Measurements from ENCODE around the gene PPP1CB. TPM values are rescaled to one million over a fixed set of nuclear protein-coding genes. Genes with fewer than 3 reads are reported as not detected.
A peak's percentile ranks its signal among the peaks of the same experiment; 100 is the strongest.
"Not testable (repeated sequence)": the region's sequence is repeated elsewhere in the genome, so short reads cannot be mapped to it uniquely, and the experiment has no call there.

PPP1CB gene
- total and polyA plus RNA-seq, 8 donors: 72.5 to 458 (median 204) TPM

DNA sequence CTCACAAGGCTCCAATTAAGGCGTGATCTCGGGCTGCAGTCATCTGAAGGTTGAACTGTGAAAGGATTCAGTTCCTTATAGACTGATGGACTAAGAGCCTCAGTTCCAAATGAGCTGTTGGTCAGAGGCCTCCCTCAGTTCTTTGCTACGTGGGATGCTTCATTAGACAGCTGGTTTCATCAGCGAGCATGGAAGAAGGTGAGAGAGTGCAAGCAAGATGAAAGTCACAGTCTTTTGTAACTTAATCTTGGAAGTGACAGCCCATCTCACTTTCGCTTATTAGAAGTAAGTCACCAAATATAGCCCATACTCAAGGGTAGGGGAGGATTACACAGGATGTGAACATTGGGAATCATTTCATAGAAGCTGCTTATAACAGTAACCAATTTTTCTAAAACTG is 26.8 kb downstream of the PPP1CB start:
- peaks cover 7 to 61% (median 34%) of the 10 kb centered on the region in 4 donors for H3K4me1 ChIP-seq
- peaks cover 24 to 69% (median 66%) of the 10 kb centered on the region in 4 donors for H3K36me3 ChIP-seq
- WGBS, 5 donors: 94 to 95% (median 95%) methylated on average over 4 to 5 of the region's 5 CpGs
- TF ChIP-seq POLR2AphosphoS5 (IDR thresholded peaks at IDR 0.05) (no peak), POLR2A (IDR thresholded peaks at IDR 0.05) (no peak)
- TF ChIP-seq, protein P1, sequence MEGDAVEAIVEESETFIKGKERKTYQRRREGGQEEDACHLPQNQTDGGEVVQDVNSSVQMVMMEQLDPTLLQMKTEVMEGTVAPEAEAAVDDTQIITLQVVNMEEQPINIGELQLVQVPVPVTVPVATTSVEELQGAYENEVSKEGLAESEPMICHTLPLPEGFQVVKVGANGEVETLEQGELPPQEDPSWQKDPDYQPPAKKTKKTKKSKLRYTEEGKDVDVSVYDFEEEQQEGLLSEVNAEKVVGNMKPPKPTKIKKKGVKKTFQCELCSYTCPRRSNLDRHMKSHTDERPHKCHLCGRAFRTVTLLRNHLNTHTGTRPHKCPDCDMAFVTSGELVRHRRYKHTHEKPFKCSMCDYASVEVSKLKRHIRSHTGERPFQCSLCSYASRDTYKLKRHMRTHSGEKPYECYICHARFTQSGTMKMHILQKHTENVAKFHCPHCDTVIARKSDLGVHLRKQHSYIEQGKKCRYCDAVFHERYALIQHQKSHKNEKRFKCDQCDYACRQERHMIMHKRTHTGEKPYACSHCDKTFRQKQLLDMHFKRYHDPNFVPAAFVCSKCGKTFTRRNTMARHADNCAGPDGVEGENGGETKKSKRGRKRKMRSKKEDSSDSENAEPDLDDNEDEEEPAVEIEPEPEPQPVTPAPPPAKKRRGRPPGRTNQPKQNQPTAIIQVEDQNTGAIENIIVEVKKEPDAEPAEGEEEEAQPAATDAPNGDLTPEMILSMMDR (IDR thresholded peaks at IDR 0.05): no peak
- intact Hi-C loops (cut with DNase I; ENCODE audit: low total_unique reads): no loop called here
- H3K9me3 ChIP-seq: no peaks in the 10 kb centered on the region
- no peak overlapping the region for H3K4me3 ChIP-seq
- H3K27me3 ChIP-seq: no peaks in the 10 kb centered on the region
- H3K27ac ChIP-seq: no peak overlapping the region
- DNase-seq: no peak

DNA sequence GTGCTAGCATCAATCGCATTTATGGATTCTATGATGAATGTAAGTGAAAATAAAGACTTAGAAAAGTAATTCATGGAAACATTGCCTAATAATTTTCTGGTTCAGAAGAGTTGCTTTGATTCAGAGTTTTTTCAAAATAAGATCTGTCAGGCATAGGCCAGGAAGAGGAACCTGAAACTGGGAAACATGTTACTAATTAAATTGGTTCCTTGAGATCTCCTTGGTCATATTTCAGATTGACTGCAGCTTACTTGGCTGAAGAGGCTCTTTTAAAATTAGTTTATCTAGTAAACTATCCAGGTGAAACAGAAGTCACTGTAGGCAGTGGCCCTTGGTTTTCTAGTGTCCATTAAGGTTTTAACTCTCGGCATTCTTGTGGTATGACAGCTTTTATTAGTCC is 27.4 kb downstream of the PPP1CB start:
- H3K4me1 ChIP-seq: peaks cover 7 to 55% (median 30%) of the 10 kb centered on the region in 4 donors
- H3K36me3 ChIP-seq: peaks cover 30 to 75% (median 72%) of the 10 kb centered on the region in 4 donors
- no peak for DNase-seq
- WGBS, 5 donors: 92 to 96% (median 95%) methylated on average over 2 of the region's 2 CpGs
- intact Hi-C loops (cut with DNase I; ENCODE audit: low total_unique reads): no loop called here
- no peak overlapping the region for H3K27ac ChIP-seq
- H3K27me3 ChIP-seq: no peaks in the 10 kb centered on the region
- TF ChIP-seq POLR2A (IDR thresholded peaks at IDR 0.05): no peak
- TF ChIP-seq, protein P1 (IDR thresholded peaks at IDR 0.05): no peak
- no peak for TF ChIP-seq EP300 (IDR thresholded peaks at IDR 0.05)
- no peak for TF ChIP-seq POLR2AphosphoS5 (IDR thresholded peaks at IDR 0.05)
- no peaks in the 10 kb centered on the region for H3K9me3 ChIP-seq
- no peak overlapping the region for H3K4me3 ChIP-seq

DNA sequence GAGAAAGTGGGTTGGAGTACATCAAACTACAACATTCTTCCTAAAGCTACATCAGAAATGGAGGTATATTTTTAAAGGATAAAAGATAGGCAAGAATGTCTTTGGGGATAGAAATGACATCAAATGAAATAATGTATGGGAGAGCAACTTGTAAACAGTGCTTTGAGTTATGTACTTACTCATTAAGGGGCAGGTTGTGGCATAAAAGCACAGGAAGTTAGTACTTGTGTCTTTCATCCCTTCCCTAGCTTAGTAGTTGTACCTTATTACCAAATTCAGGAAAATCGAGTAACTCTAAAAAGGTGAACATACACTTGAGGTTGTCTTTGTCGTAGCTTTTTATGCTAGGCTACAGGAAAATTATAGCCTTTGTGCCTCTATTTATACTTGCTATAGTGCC is 28.9 kb downstream of the PPP1CB start:
- DNase-seq: no peak
- H3K27me3 ChIP-seq: no peaks in the 10 kb centered on the region
- H3K36me3 ChIP-seq: peaks cover 39 to 90% (median 87%) of the 10 kb centered on the region in 4 donors
- peak overlapping the region in 1 of 5 donors; percentile 20 for H3K27ac ChIP-seq
- WGBS, 5 donors: 34 to 66% (median 47%) methylated on average over 2 of the region's 2 CpGs
- peaks cover 3 to 40% (median 20%) of the 10 kb centered on the region in 4 donors for H3K4me1 ChIP-seq
- intact Hi-C loops (cut with DNase I; ENCODE audit: low total_unique reads): no loop called here
- TF ChIP-seq POLR2AphosphoS5 (IDR thresholded peaks at IDR 0.05) (no peak), POLR2A (IDR thresholded peaks at IDR 0.05) (no peak), EP300 (IDR thresholded peaks at IDR 0.05) (no peak)
- TF ChIP-seq, protein P1 (IDR thresholded peaks at IDR 0.05): no peak
- H3K4me3 ChIP-seq: no peak overlapping the region
- H3K9me3 ChIP-seq: no peaks in the 10 kb centered on the region

DNA sequence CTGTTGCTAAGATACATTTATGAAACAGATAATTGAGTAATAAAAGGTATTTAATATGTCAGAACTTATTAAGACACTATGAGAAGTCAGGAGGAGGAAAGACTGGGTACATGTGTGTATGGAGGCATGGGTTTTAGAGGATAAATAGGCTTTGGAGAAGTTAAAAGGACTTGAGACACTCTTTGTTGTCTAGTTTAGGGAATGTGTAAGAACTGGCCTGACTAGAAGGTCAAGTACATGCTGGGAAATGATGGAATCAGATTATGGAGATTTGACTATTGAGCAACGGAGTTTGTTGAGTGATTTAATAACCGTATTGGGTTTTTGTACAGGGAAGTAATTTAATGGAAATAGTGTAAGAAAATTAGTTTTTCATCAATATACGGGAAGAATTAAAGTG is 30.8 kb downstream of the PPP1CB start:
- Histone ChIP-seq H3K36me3 (peaks cover 56 to 100% (median 99%) of the 10 kb centered on the region in 4 donors), H3K27ac (no peak overlapping the region), H3K4me1 (peaks cover 0 to 21% (median 11%) of the 10 kb centered on the region in 4 donors), H3K27me3 (no peaks in the 10 kb centered on the region), H3K9me3 (no peaks in the 10 kb centered on the region), H3K4me3 (no peak overlapping the region)
- intact Hi-C loops (cut with DNase I; ENCODE audit: low total_unique reads): no loop called here
- WGBS, 5 donors: 60 to 90% (median 63%) methylated on average over 3 of the region's 3 CpGs
- TF ChIP-seq, protein P1 (IDR thresholded peaks at IDR 0.05): no peak
- TF ChIP-seq POLR2AphosphoS5 (IDR thresholded peaks at IDR 0.05): no peak
- TF ChIP-seq POLR2A (IDR thresholded peaks at IDR 0.05): no peak
- TF ChIP-seq EP300 (IDR thresholded peaks at IDR 0.05): no peak
- DNase-seq: no peak

DNA sequence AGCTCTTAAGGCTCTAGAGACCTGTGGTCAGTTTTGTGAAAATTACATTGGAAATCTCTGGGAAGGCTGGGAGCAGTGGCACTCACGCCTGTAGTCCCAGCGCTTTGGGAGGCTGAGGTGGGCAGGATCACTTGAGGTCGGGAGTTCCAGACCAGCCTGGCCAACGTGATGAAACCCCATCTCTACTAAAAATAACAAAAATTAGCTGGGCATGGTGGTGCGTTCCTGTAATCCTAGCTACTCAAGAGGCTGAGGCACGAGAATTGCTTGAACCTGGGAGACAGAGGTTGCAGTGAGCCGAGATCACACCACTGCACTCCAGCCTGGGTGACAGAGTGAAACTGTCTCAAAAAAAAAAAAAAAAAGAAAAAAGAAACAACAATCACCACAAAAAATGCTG is 32.9 kb downstream of the PPP1CB start:
- H3K27me3 ChIP-seq; H3K4me3 ChIP-seq; DNase-seq; H3K9me3 ChIP-seq; H3K27ac ChIP-seq; intact Hi-C loops (cut with DNase I; ENCODE audit: low total_unique reads): not testable (repeated sequence)
- WGBS, 5 donors: 80 to 90% (median 85%) methylated on average over 6 to 7 of the region's 7 CpGs
- H3K4me1 ChIP-seq: peaks cover 0 to 20% (median 6%) of the 10 kb centered on the region in 4 donors
- peaks cover 63 to 100% (median 99%) of the 10 kb centered on the region in 4 donors for H3K36me3 ChIP-seq
